GM21825 (cell line): ENCODE data around the gene DNAH5.
A peak's percentile ranks its signal among the peaks of the same experiment; 100 is the strongest.
"Not testable (repeated sequence)": the region's sequence is repeated elsewhere in the genome, so short reads cannot be mapped to it uniquely, and the experiment has no call there.

Experiments
- ATAC-seq: cut with Tn5 transposase; IDR thresholded peaks from one replicate; pipeline ENCODE4 v1.9.1; 2021; ENCODE audit warnings: mild to moderate bottlenecking, moderate library complexity; ENCODE audit not compliant: unreplicated experiment

Gene DNAH5, protein sequence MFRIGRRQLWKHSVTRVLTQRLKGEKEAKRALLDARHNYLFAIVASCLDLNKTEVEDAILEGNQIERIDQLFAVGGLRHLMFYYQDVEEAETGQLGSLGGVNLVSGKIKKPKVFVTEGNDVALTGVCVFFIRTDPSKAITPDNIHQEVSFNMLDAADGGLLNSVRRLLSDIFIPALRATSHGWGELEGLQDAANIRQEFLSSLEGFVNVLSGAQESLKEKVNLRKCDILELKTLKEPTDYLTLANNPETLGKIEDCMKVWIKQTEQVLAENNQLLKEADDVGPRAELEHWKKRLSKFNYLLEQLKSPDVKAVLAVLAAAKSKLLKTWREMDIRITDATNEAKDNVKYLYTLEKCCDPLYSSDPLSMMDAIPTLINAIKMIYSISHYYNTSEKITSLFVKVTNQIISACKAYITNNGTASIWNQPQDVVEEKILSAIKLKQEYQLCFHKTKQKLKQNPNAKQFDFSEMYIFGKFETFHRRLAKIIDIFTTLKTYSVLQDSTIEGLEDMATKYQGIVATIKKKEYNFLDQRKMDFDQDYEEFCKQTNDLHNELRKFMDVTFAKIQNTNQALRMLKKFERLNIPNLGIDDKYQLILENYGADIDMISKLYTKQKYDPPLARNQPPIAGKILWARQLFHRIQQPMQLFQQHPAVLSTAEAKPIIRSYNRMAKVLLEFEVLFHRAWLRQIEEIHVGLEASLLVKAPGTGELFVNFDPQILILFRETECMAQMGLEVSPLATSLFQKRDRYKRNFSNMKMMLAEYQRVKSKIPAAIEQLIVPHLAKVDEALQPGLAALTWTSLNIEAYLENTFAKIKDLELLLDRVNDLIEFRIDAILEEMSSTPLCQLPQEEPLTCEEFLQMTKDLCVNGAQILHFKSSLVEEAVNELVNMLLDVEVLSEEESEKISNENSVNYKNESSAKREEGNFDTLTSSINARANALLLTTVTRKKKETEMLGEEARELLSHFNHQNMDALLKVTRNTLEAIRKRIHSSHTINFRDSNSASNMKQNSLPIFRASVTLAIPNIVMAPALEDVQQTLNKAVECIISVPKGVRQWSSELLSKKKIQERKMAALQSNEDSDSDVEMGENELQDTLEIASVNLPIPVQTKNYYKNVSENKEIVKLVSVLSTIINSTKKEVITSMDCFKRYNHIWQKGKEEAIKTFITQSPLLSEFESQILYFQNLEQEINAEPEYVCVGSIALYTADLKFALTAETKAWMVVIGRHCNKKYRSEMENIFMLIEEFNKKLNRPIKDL (N-terminal part only)

DNA sequence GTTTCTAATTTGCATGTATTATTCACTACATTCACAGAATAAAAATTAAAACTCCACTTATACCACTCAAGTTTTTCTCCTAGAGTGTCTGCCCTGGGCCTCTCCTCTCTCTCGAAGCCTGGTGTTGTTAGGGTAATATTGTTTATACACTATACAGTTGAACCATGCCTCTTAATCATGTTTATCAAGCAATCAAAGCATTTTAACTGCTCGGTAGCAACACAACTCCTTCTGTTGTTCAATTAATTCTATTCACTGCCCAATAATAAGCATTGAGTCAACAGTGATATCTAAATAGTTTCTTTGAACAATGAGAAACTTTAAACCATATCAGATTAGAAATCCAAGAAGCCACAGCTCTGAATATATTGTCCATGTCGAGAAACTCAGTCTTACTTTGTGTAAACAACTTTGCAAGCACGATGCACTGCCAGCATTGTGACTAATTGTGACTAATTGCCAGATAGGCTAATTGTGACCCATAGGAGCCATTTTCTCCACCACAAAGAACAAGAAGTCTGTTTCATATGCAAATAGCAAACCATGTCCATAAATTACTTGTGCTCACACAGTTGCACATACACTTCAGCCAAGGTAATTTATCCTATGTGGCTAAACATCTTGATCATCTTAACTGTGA lies at the start of gene DNAH5:
Gene DNAH5, minus strand, starts transcription at position 129 of the 640 bp plus-strand sequence. CDS start 250 bp downstream, outside the sequence.
- ATAC-seq = no peak

DNA sequence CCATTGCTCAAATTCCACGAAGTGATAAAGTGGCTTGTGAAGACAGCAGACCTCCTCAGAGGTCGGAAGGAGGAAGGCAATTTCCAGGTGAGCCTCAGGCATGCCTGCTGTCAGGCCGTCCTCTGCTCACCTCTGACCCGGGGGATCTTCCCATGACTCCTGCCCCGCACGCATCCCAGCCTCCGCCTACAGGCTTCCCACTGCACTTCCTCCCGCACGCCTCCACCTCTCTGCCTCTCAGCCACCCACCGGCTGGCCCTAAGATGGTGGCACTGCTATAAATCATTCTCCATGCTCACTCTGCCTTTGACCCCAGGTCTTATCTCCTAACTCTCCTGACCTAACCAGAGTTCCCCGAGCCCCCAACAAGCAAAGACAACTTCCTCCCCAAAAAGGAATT lies 49.4 kb upstream of the DNAH5 start:
- no peak for ATAC-seq

DNA sequence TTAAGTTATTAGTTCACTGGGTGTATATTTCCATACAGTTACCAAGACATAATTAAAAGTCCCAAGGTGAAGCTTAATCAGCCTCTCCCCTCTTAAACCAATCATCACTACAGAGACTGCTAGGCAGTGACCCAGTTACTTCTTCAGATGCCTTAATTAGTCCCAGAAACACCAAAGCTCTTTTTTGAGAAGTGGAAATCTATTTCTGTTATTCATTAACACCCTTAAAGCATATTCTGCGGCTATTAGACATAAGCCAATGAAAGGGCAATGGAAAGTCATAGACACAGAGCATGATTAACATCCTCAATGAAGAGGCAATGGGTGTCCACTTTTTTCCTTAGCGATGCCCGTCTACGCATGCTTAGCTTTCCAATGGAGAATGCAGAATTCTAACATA lies 48.3 kb upstream of the DNAH5 start:
- no peak for ATAC-seq

DNA sequence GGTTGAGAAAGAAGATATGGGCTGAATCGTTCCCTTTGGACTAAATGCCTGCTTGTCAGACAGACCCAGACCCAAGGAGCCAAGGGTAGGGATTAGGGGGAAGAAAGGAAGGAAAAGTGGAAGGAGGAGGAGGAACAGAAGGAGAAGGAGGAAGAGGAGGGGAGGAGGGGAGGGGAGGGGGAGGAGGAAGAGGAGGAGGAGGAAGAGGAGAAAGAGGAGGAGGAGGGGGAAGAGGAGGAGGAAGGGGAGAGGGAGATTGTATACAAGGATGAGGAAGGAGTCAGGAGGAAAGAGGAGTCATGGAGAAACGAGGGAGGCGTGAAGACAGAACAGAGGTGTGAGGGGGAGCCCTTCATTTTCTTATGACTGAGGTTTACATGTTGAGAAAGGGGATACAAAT lies 46.9 kb upstream of the DNAH5 start:
- ATAC-seq = no peak

DNA sequence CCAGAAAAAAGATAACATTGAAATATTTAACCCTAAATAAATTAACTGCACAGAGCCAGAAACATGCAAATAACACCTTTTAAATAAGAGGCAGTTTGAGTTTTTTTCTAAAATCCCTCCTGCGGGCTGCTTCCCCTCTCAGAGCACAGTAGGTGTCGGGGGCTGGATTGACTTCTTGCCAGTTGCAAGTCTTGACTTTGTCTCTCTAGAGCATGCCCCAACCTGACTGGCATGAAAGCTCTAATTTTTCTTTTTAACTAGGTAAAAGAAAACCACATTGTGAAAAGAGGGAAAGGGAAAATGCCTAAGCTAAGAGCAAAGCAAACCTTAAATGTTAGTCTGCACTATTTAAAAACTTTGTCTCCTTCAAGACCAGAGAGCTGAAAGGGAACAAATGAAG lies 46.4 kb upstream of the DNAH5 start:
- no peak for ATAC-seq

DNA sequence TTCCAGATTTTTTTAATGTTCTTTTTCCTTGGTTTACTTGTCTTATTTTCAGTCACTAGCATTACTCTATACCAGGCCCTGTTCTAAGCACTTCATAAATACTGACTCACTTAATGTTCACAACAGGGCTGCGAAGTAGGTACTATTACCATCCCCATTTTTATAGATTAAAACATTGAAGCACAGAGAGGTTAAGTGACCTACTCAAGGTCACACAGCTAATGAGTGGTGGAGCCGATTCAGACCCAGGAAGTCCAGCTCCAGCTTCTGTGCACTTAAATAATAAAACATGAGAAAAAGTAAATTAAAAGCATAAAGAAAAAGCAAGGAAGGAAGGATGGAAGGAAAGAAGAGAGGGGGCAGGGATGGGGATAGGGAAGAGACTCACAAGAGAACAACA lies 45.3 kb upstream of the DNAH5 start:
- no peak for ATAC-seq

DNA sequence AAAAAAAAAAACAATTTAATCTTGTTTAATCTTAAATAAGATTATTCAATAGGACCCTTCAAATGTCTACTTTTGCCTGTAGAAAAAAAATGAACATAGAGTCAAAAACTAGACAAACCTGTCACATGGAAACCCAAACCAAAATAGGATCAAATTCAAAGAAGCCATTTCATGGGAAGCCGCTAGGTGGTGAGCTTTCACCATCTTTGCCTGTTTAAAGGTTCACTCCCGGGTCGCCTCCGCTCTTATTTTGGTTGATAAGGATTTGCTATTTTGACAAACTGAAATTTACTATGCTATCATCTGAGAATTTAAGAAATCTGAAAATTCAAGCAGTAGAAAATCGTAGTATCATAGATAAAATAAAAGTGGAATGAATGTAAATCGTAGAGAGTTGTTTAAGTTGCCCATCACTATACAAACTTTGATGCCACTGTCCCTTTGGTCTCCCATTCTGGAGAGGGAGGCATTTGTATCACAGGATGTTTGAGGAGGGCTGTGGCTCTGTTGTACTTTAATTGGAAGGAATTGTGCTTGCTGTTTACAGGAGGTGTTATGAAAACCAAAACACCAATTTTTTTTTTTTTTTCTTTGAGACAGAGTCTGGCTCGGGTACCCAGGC lies 43.5 kb upstream of the DNAH5 start:
- ATAC-seq = no peak

DNA sequence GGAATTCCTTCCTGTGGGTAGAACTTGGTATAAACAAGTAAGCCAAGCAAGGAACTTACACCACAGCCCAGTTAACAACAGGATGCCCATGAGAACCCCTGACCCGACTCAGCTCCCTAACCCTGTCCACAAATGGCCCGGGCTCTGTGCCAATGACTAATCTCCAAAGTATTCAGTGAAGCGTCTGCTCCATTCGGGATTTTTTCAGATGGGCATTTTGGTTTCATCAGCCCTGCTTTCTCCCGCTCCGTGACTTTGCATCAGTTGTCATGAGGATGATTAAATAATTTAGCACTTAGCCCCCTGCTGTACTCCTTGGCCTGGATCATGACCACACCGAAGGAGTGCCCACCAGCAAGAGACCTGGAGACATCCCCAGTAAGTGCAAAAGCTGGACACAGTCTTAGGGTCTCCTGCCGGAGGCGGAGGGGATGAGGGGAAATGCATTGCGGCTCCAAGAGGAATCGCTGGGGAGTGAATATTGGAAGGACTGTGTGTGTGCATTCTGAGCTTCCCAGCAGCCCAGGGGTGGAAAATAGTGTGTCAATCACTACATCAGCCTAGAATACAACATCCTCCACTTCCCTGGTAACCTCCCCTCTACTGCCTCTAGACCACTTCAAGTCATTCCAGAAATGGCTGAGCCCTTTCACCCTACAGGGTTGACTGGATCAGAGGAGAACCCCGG lies 41.4 kb upstream of the DNAH5 start:
- no peak for ATAC-seq

DNA sequence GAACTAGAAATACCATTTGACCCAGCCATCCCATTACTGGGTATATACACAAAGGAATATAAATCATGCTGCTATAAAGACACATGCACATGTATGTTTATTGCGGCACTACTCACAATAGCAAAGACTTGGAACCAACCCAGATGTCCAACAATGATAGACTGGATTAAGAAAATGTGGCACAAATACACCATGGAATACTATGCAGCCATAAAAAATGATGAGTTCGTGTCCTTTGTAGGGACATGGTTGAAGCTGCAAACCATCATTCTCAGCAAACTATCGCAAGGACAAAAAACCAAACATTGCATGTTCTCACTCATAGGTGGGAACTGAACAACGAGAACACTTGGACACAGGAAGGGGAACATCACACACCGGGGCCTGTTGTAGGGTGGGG lies 40.4 kb upstream of the DNAH5 start:
- ATAC-seq = not testable (repeated sequence)

DNA sequence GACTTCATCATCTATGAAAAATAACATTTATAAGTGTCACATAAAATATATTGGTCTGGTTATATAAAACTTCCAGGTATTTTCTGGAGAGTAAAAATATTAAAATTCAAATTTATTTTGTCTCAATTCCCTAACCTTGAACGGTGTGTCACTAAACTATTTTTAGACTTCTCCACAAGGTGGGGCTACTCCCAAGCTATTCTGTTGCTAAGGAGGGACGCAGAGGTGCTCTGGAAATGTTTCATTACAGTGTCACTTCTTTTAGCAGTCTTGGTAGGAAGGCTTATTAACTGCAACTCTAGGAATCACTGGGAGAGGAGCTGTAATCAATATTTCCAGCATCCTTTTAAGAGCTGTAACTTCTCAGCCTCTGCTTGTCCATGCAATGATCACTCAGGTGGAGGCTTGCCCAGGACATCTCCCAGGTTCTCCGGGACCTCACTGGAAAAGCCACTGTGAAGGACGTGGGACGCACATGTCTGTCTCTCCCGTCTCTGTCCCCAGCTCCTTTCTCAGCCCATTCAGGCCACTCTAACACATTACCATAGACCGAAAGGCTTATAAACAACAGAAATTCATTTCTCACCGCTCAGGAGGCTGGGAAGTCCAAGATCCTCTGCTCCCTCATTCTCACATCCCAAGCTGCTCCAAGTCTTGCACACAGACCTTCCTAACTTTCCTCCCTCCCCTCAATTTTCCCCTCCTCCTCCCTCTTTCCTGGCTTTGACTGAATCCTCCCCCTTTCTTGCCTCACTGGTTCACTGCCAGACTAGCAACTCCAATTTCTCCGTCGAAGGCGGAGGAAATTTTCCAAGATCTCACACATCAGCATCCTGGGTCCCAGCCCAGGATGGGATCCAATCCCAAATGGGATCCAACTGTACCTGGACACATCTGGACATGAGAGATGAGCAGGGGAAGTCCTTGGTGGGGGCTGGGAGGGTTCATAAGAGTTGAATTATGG lies 32.7 kb upstream of the DNAH5 start:
- no peak for ATAC-seq

DNA sequence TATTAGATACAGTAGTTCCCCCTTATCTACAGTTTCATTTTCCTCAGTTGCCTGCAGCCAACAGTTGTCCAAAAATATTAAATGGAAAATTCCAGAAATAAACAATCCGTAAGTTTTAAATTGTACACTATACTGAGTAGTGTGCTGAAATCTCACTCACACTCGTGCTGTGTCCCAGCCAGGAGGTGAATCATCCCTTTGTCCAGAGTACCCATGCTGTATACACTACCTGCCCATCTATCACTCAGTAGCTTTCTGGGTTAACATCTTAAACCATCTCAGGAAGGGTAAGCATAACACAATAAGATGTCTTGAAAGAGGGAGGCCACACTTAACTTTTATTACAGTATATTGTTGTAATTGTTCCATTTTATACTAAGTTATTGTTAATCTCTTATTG lies 31.7 kb upstream of the DNAH5 start:
- no peak for ATAC-seq

DNA sequence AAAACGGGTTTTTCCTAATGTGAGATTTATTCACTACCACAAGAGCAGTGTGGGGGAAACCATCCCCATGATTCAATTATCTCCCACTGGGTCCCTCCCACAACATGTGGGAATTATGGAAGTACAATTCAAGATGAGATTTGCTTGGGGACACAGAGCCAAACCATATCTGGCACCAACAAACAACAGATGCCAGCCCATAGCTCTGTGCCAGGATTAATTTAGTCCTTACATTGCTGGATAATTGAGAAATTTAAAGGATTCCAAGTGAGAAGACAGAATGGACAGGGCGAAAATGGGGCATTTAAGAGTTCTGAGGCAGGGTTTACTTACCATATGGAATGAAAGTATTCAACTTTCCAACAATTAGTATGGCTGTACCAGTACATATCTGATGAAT lies 30.8 kb upstream of the DNAH5 start:
- ATAC-seq = no peak

DNA sequence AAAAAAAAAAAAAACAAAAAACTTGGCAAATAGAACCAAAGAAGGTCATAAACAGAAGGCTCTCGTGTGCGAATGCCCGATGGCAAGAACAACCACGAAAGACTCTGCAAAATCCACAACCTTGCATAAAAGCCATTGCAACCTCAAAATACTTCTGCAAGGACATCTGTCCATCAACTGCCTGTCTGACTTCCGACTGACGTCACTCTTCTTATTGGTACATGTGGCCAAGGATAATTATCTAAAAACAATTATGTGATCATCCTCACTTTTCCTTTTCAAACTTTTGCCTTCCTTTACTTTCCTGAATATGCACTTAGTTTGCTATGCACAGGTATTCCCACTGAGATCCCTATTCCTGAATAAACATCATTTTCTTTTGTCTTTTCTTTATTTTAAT lies 29.2 kb upstream of the DNAH5 start:
- no peak for ATAC-seq

DNA sequence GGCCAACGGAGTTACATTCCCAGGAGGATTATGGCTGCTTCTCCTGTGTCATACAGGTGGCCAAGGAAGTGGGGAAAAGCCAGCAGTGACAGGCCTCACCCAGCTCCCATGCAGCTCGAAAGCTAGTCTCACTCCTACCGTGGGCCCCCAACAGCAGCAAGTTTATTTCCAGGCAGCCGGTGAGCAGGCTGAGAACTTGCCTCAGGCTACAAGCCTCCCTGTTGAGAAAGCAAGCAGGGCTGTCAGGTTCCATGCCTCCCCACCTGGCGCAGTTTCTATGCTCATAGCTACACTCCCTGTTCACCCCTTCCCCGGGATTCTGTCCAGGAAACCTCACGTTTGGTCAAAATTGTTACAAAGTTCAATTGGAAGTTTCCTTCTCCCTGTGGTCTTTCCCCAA lies 27.5 kb upstream of the DNAH5 start:
- ATAC-seq = no peak

DNA sequence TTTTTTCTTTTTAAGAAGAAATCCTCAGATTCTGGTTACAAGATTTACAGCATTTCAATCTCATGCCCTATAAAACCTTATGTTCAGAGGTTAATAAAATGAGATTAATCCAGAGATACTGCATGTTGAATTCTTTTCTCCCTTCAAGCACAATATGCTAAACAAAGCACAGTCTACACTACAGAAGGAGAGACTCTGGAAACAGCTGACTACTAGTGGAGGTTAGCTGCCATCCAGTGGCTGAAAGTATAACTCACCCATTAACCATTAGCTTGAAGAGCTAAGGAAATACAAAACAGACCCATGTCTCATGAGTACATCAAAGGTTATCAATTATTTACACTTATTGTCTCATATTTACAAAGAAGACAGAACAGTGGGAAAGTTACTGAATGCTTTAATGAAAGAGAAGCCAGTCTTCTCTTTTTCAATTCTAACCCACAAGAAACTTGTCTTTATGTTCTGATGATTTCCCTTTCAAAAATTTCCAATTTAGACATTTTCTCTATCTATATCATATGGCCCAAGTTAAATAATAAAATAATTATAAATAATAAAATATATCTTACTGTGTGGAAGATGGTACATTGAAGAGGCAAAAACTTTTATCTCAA lies 12.7 kb upstream of the DNAH5 start:
- ATAC-seq = peak; percentile 83

DNA sequence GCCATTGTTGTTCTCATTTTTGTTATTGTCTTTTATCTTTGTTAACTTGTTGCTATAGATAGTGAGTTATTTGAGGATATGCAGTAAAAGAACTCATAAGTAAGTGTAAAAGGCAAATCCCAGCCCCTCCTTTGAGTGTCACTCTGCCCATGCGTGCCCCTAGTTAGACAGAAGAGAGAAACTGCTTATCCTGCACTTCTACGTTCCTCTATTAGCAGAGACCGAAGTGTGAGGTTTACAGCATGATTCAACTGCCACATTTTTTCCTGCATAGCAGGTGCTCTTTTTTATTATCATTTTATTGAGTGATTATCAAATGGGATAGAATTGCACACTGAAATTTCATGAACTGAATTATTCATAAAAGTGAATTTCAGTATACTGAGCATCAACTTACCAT lies 12.0 kb upstream of the DNAH5 start:
- ATAC-seq = no peak

DNA sequence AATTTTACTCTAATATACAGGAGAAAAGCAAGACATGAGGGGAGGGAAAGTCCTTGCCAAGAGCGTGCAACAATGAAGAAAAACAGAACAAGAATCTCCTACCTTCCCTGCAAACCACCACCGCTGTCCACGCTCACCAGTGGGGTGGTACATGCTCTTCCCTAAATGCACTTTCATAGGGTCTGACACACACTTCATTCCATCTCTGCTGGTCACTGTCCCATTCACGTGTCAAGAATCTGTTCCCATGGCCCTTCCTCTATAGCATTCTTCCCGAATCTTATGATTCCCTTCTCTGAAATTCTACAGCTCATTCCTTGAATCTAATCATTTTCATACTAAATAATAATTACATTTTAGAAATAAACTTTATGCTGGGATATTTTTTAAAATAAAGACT lies 11.4 kb upstream of the DNAH5 start:
- ATAC-seq = no peak

DNA sequence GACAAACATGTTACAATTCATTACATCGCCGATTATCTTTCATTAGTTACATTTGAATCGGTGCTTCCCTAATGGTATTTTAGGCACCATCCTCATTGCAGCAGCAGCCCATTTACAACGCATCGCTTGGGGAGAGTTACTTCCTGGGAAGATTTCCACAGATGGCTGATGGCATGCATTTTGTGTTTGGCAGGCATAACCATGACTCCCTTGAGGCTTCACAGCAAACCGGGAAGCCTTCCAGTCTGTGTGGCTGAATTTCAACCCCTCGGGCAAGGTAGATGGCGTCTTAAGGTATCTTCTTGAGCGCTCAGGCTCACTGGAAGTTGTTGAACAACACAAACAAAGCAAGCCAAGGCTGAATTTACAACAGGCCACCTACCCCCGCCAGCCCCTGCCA lies 1.6 kb upstream of the DNAH5 start:
- no peak for ATAC-seq
